Germinal center (tissue), 1 donor: ENCODE results near the gene ZNF141.
"Not testable (repeated sequence)": the region's sequence is repeated elsewhere in the genome, so short reads cannot be mapped to it uniquely, and the experiment has no call there.

Experiments used
- DNase-seq: peaks from one replicate; pipeline ENCODE4 v3.0.0; 2012; ENCODE audit warnings: mixed read lengths, low spot score

ZNF141 gene

DNA sequence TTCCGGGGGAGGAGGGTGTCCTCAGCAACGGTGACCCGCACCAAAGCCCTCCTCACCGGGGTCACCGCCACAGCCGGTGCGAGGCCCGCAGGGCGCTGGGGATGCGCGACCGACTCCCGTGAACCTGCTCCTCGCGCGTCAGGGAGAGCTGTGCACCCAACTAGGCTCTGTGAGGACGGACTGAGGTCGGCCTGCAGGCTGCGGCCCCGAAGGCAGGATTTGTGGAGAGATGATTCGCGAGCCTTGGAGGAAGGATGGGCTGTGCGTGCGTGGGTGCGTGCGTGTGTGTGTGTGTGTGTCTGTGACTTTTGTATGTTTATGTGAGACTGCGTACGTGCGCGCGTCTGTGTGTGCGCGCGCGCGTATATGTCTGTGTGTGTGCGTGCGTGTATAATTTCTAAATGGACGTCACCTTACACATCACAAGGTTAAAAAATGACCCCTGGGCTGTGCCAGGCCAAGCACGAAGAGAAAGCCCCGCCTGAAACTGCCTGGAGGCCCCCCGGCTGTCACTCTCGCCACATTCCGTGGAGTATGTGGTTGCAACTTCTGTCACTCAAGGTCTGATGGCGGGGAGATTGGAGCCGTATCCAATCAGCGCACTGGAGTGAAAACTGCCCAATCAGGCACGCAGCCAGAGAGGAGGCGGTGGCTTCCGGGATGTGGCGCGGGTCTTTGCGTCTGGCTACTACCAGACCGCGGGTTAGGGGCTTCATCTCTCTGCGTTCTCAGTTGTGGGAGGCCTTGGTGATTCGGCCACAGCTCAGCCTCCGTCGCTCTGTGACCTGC, at the start of gene ZNF141:
TSS of gene ZNF141 (plus strand) at position 672 of the 789 bp plus-strand sequence. CDS start 170 bp downstream, outside the sequence.
- DNase-seq, result peak; percentile 99

DNA sequence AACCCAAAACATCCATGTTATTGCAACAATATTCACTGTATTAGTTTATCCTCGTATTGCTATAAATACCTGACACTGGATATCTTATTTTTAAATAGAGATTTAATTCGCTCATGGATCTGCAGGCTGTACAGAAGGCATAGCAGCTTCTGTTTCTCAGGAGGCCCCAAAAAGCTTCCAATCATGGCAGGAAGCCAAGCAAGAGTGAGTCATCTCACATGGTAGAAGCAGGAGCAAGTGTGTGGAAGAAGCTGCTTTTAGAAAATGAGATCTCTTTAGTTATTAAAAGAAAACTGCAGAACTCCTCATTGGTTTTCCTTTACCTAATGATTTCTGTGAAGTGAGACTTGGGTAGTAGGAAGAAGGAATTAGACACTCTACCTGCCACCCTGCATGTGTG, 48.7 kb upstream of the ZNF141 start:
- DNase-seq, result no peak

GRCh38 chr4:294732-295131, 42.9 kb upstream of the ZNF141 start:
- no peak for DNase-seq

DNA sequence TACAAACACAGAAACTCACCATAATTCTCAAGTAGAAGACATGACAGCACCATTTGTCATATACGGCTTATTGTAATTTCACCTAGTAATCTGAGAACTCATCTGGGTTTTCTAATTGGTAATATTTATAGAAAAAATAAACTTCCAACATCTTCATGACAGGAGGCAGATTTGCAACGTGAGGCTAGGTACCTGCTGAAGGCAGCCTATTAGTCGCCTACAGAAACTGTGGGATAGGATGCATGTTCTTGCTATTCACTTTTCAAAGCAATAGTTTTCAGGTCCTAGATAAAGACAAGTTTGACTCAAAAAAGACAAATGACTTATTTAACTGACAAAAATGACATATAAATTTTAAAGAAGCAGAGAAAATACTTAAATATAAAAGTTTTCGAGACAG, 35.2 kb upstream of the ZNF141 start:
- DNase-seq, result no peak

DNA sequence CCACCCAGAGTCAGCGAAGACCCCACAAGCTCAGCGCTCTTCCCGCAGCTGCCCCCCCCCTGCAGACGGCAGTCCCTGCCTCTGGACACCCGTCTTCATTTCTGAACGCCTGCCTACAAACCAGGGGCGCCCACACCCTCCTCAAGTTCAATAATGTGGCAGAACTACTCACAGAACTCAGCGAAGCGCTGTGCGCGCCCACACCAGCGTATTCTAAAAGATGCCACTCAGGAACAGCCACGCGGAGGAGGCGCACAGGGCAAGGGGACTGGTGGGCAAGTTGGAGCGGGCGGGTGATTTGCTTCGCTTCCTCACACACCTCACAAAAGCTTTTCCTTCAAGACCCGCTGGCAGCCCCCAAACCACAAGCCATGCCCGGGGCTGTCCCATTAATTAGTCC, 33.1 kb upstream of the ZNF141 start:
- not testable (repeated sequence) for DNase-seq

DNA sequence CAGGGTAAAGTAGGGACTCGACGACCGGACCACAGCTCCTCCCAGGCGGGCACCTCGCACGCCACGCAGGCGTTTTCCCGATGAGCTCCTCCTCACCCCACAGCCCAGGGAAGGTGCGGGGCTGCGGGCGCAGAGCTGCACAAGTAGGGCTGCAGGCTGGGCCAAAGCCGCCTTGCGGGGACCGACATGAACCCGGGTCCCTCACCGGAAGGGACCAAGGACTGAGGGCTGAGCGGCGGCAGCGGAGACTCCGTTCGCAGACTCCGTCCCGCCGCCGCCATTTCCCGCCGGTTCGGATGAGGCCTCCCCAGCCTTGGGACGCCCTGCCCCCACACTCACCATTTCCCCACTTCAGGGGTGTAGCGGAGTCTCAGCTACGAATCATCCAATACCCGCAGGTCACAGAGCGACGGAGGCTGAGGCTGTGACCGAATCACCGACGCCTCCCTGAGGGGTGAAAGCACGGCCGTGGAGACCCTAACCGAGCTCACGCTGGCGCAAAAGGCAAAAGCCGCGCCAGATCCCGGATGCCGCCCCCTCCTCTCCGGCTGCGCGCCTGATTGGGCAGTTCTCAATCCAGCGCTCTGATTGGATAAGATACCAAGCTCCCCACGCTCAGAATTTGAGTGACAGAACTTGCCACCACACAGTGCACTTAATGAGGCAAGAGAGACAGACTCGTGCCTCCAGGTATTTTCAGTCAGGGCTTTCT, 32.5 kb upstream of the ZNF141 start, which contains the start of gene ZNF732:
TSS of gene ZNF732 (minus strand) at position 506 of the 712 bp plus-strand sequence. CDS start at position 342, 164 bp downstream.
- DNase-seq, result peak; percentile 32

GRCh38 chr4:306551-306961, 31.1 kb upstream of the ZNF141 start:
- peak; percentile 73 for DNase-seq

- DNase-seq, result peak; percentile 18
Measured at GRCh38 chr4:309807-310206, 27.8 kb upstream of the ZNF141 start.

- no peak for DNase-seq
Measured at GRCh38 chr4:314296-314903, 23.2 kb upstream of the ZNF141 start.

DNA sequence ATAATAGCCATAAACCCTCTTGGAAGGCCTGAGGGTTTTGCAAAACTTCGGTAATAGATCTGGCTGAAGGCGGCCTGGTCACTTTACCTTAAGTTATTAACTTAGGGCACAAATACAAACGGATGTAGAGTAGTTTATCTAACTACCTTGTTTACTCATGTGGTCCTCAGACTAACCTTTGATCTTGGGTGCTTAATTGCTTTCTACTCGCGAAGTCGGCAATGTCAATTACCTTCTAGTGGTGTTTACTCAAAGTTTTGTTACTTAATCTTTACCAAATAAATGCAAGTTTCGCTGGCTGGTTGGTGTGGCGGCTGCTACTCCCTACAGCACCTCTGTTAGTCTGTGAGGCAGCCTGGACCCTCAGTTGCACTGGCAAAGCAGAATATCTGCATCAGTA, 8.9 kb upstream of the ZNF141 start:
- no peak for DNase-seq

DNA sequence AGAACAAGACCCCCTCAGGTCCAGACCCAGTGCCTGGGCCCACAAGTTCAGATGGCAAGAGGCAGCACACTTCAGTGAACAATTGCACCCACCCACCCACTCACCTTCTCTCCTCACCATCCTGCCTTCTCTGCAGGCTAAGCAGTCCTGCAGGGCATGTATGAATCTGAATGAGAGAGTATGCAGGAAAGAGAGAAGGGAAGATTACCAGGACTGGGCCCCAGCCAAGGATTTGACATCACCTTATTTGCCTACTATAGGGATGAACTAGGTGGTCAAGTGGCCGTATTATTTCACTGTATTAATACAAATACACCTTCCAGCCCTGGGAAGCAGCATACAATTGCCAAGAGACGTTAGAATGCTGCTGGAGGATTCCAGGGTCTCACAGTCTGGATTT, 2.1 kb upstream of the ZNF141 start:
- no peak for DNase-seq

DNA sequence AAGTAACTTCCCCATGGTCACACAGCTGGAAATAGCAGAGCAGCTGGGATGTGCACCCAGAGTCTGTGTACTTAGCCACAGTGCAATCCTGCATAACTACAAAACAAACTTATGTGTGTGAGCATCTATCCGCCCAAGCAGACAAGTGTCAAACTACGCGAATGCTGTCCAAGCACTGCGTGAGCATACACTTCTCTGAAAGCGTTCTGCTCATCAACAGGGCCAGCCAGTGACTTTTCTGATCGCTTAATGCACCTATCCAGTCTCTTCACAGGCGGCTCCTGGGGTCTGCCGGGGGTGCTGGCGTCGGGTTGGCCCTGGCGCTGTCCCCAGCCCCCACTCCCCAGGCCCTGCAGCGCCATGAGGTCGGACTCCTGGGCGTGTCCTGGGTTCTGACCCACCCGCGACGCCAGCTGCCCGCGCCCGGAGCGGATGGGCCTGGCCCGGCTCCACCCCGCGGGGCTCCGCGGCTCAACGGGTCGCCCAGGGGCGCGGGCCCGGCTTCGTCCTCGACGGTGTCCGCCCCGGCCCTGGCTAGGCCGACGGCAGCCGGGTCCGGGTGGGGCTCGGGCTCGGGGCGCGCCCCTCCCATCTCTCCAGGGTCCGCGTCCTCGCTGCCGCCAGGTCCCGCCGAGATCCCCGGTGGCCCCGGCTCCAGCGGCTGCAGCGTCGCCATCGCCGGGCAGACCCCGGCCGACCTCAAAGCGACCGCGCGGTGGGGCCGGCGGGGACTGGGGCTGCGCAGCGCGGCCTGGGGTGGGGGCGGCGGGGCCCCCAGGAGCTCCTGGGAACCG, 1.3 kb upstream of the ZNF141 start:
- DNase-seq, result peak; percentile 29

DNA sequence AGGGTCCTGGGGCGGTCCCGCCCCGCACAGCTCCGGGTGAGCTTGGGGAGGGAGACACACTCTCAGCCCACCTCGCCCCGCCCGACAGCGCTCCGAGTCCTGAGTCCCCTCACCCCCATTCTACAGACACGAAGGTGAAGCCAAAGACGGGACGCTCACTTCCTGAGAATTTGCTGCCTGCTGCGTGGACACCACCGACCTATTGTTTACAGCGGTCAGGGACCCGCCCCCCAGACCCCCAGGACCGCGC, 796 bp upstream of the ZNF141 start:
- no peak for DNase-seq

- no peak for DNase-seq
Measured at GRCh38 chr4:337932-338758, 531 bp downstream of the ZNF141 start.

DNA sequence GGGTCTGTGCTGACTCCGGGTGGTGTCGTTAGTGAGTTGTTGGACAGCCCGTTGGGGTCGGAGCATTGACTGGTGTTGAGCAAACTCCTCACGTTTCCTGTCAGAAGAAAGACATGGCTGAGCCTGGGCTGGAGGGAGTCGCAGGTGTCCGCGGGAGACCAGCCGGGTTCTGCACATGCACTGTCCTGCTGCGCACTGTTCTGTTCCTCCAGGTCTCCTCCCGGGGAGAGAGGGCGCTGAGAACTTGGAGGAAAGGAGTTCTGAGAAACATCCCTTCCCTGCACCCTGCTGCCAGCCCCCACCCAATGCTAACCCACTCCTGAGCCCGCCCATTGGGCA, 1.1 kb downstream of the ZNF141 start:
- DNase-seq, result no peak

- no peak for DNase-seq
Measured at GRCh38 chr4:340011-340410, 2.4 kb downstream of the ZNF141 start.

- no peak for DNase-seq
Measured at GRCh38 chr4:373062-373839, 35.6 kb downstream of the ZNF141 start.

DNA sequence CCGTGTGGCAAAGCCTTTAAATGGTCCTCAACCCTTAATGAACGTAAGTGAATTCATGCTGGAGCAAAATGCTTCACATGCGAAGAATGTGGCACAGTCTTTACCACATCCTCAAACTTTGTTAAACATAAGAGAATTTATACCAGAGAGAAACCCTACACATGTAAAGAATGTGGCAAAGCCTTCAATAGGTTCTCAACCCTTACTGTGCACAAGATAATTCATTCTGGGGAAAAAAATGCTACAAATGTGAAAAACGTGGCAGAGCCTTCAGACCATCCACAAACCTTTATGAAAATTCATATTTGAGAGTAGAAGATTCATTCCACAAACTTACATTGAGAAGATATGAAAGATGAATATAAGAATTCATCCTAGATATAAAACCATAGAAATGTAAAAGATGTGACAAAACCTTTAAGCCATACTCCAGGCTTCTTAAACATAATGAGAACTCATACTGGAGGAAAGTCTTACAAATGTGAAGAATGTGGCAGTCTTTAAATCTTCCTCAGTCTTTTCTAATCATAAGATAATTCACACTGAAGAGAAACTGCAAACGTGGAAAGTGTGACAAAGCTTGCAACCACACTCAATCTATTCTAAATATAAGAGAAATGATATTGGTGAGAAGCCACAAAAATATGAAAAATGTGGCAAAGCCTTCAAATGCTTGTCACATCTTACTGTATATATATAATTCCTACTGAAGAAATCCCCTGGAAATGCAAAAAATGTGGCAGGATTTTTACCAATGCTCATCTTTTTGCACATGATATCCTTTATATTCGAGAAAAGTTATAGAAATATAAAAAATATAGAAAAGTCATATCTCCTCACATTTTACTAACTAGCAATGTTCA, 36.9 kb downstream of the ZNF141 start:
- DNase-seq, result no peak

- DNase-seq, result peak; percentile 49
Measured at GRCh38 chr4:384311-385010, 46.8 kb downstream of the ZNF141 start.
